AG04450 (cell line): ENCODE measurements around the gene MON2. TPM values are rescaled to one million over a fixed set of nuclear protein-coding genes. Genes with fewer than 3 reads are reported as not detected.

ENCODE experiments used
- CTCF ChIA-PET: fragments of 300-600, 350-600 bp; formaldehyde crosslinking; extraction: SDS; loops from one replicate; lab custom pipeline; 2022; ENCODE audit warnings: antibody characterized with exemption, inconsistent platforms; lab: Charles Lee
- POLR2A ChIA-PET: fragments of 350-600 bp; formaldehyde crosslinking; extraction: SDS; loops from one replicate; lab custom pipeline; 2021; ENCODE audit warnings: antibody characterized with exemption, inconsistent platforms; lab: Yijun Ruan, JAX
- DNase-seq: peaks from one replicate; pipeline ENCODE4 v3.0.0-alpha.2; 2011; ENCODE audit warnings: low read depth, low spot score
- H3K27ac ChIP-seq: one replicate; pipeline ENCODE4 v1.5.1; 2012; ENCODE audit warnings: low read depth, low read length, control low read depth
- H3K27me3 ChIP-seq: one replicate; pipeline ENCODE4 v1.6.0; 2012; ENCODE audit warnings: low read length; ENCODE audit not compliant: control insufficient read depth, insufficient read depth
- H3K4me3 ChIP-seq: 2 replicates; pipeline ENCODE4 v1.5.1; 2011; ENCODE audit warnings: mild to moderate bottlenecking, low read depth, low read length, control low read depth
- H3K9me3 ChIP-seq: 2 replicates; pipeline ENCODE4 v1.5.1; 2012; ENCODE audit warnings: low read length; ENCODE audit not compliant: control insufficient read depth, insufficient read depth
- polyA plus RNA-seq: library from polyadenylated mRNA; depleted of rRNA; stranded (reverse); fragments of >200 nt; gene quantifications from 2 replicates; pipeline ENCODE4 v1.2.3, GENCODE V29; 2011
- TF ChIP-seq, protein P1 (sequence below): IDR thresholded peaks from 2 replicates; pipeline ENCODE4 v1.5.1; 2011; ENCODE audit warnings: low read depth, low read length, control low read depth, inconsistent platforms

Gene MON2
- polyA plus RNA-seq, 1 experiment: 24.2 TPM

DNA sequence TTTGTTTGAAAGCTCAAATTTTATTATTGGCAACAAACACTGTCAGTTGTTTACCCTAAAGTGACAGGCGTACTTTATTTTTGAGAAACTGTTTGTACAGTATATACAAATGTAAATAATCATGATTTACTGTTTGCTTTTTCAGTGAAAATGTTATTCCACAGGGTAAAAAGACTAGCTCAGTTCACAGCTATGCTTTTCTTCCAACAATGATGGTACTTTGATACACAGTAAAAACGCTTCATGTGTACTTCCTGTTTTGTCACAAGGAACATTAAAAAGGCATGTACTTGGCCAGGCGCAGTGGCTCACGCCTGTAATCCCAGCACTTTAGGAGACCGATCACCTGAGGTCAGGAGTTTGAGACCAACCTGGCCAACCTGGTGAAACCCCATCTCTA is 53.7 kb downstream of the MON2 start:
- DNase-seq: no peak
- Histone ChIP-seq H3K9me3 (no peaks in the 10 kb centered on the region), H3K27ac (no peak overlapping the region), H3K27me3 (no peaks in the 10 kb centered on the region), H3K4me3 (no peak overlapping the region)
- TF ChIP-seq, protein P1, sequence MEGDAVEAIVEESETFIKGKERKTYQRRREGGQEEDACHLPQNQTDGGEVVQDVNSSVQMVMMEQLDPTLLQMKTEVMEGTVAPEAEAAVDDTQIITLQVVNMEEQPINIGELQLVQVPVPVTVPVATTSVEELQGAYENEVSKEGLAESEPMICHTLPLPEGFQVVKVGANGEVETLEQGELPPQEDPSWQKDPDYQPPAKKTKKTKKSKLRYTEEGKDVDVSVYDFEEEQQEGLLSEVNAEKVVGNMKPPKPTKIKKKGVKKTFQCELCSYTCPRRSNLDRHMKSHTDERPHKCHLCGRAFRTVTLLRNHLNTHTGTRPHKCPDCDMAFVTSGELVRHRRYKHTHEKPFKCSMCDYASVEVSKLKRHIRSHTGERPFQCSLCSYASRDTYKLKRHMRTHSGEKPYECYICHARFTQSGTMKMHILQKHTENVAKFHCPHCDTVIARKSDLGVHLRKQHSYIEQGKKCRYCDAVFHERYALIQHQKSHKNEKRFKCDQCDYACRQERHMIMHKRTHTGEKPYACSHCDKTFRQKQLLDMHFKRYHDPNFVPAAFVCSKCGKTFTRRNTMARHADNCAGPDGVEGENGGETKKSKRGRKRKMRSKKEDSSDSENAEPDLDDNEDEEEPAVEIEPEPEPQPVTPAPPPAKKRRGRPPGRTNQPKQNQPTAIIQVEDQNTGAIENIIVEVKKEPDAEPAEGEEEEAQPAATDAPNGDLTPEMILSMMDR: no peak
- ChIA-PET CTCF (interaction anchor here (2.2 to 2.4 kb wide), 2 partner anchors 82 to 274 kb away, joined by 4 to 8 read pairs; no protein-coding TSS in a partner anchor), POLR2A (interaction anchor here (0.8 to 0.9 kb wide), 2 partner anchors 9 to 54 kb away, joined by 3 read pairs; partner anchors contain the start of gene MON2)

GRCh38 chr12:62522984-62523383 is 56.4 kb downstream of the MON2 start:
- H3K27ac ChIP-seq: no peak overlapping the region
- DNase-seq: no peak
- no peaks in the 10 kb centered on the region for H3K27me3 ChIP-seq
- no peaks in the 10 kb centered on the region for H3K9me3 ChIP-seq
- no peak overlapping the region for H3K4me3 ChIP-seq
- TF ChIP-seq, protein P1: peak; percentile 16; the same call in 1 of the 2 replicates
- ChIA-PET POLR2A (no interaction called here), CTCF (interaction anchor here (1.0 to 1.2 kb wide), 3 partner anchors 59 to 271 kb away, joined by 3 to 4 read pairs (median 3); no protein-coding TSS in a partner anchor)

DNA sequence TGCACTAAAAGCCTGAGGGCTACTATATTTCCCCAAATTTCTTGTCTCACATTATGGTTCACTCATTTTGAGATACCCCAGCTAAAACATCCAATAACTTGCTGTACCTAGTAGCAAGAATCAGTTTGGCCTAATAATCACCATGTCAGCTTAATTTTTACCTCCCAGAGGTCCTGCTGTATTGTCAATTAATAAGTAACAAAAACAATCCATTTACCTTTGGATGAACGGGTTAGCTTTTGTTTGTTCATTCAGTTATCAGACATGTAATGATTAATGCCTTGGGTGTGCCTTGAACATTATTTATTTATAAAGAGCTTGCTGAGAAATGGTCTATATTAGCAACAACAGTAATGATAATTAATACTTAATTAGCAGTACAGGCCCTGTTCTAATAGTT is 57.0 kb downstream of the MON2 start:
- Histone ChIP-seq H3K4me3 (no peak overlapping the region), H3K27ac (no peak overlapping the region), H3K9me3 (no peaks in the 10 kb centered on the region), H3K27me3 (no peaks in the 10 kb centered on the region)
- TF ChIP-seq, protein P1: no peak
- POLR2A ChIA-PET: no interaction called here
- DNase-seq: no peak
- CTCF ChIA-PET: interaction anchor here (1.0 to 1.2 kb wide), 3 partner anchors 59 to 271 kb away, joined by 3 to 4 read pairs (median 3); no protein-coding TSS in a partner anchor

- H3K27ac ChIP-seq: no peak overlapping the region
- no peak for DNase-seq
- TF ChIP-seq, protein P1: no peak
- H3K27me3 ChIP-seq: no peaks in the 10 kb centered on the region
- H3K9me3 ChIP-seq: no peaks in the 10 kb centered on the region
- H3K4me3 ChIP-seq: no peak overlapping the region
- ChIA-PET CTCF (interaction anchor here (1.2 to 1.8 kb wide), 2 partner anchors 56 to 273 kb away, joined by 3 to 4 read pairs; no protein-coding TSS in a partner anchor), POLR2A (no interaction called here)
Observed at GRCh38 chr12:62525271-62525670, 58.6 kb downstream of the MON2 start.

DNA sequence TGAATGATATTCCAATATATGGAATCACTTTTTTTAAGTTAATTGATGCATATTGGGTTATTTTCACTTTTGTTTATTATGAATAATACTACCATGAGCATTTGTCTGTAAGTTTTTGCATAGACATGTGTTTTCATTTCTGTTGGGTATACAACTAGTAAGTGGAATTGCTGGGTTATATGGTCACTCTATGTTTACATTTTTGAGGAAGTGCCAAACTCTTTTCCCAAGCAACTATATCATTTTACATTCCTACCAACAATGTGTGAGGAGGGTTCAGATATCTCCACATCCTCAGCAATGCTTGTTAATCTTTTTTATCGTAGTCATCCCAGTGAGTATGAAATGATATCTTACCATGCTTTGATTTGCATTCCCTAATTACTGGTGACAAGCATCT is 64.0 kb downstream of the MON2 start:
- CTCF ChIA-PET: no interaction called here
- POLR2A ChIA-PET: no interaction called here
- Histone ChIP-seq H3K4me3 (no peak overlapping the region), H3K27ac (no peak overlapping the region), H3K27me3 (no peaks in the 10 kb centered on the region), H3K9me3 (no peaks in the 10 kb centered on the region)
- TF ChIP-seq, protein P1: no peak
- DNase-seq: peak; percentile 85
